Renal cortical epithelial cell (primary cell): ENCODE results near the gene SMAD3. TPM values are rescaled to one million over a fixed set of nuclear protein-coding genes. Genes with fewer than 3 reads are reported as not detected.
A peak's percentile ranks its signal among the peaks of the same experiment; 100 is the strongest.

Experiments
- DNase-seq: peaks from one replicate; pipeline ENCODE4 v3.0.0-alpha.2; 2011; ENCODE audit warnings: low read depth
- total RNA-seq: library from RNA; depleted of rRNA; stranded (reverse); fragments of >200 nt; gene quantifications from 2 replicates; pipeline ENCODE4 v1.2.3, GENCODE V29; 2014

Gene SMAD3
- total RNA-seq, 1 donor from 2014 or later: 31.4 TPM

- peak; percentile 77 for DNase-seq
Observed at GRCh38 chr15:67196672-67197363, 131.4 kb downstream of the SMAD3 start.

GRCh38 chr15:67197364-67197695 is 131.9 kb downstream of the SMAD3 start:
- DNase-seq: no peak

GRCh38 chr15:67198157-67198754 is 132.9 kb downstream of the SMAD3 start:
- no peak for DNase-seq

GRCh38 chr15:67199391-67199790 is 134.0 kb downstream of the SMAD3 start:
- DNase-seq: no peak

GRCh38 chr15:67199881-67200763 is 134.7 kb downstream of the SMAD3 start:
- peak; percentile 40 for DNase-seq

- DNase-seq: peak; percentile 84
Observed at GRCh38 chr15:67201136-67201535, 135.7 kb downstream of the SMAD3 start.

GRCh38 chr15:67202091-67202490 is 136.7 kb downstream of the SMAD3 start:
- no peak for DNase-seq

- DNase-seq: no peak
Observed at GRCh38 chr15:67202991-67203390, 137.6 kb downstream of the SMAD3 start.

GRCh38 chr15:67207555-67208207 is 142.3 kb downstream of the SMAD3 start:
- DNase-seq: no peak

- no peak for DNase-seq
Observed at GRCh38 chr15:67208396-67208795, 143.0 kb downstream of the SMAD3 start.

- DNase-seq: no peak
Observed at GRCh38 chr15:67210555-67211168, 145.3 kb downstream of the SMAD3 start.

- no peak for DNase-seq
Observed at GRCh38 chr15:67212684-67213367, 147.4 kb downstream of the SMAD3 start.

- no peak for DNase-seq
Observed at GRCh38 chr15:67215102-67215501, 149.7 kb downstream of the SMAD3 start.

- no peak for DNase-seq
Observed at GRCh38 chr15:67216859-67217258, 151.5 kb downstream of the SMAD3 start.

GRCh38 chr15:67218428-67218827 is 153.0 kb downstream of the SMAD3 start:
- no peak for DNase-seq

GRCh38 chr15:67219288-67219687 is 153.9 kb downstream of the SMAD3 start:
- DNase-seq: no peak

- DNase-seq: no peak
Observed at GRCh38 chr15:67224889-67225288, 159.5 kb downstream of the SMAD3 start.

GRCh38 chr15:67225336-67225735 is 159.9 kb downstream of the SMAD3 start:
- DNase-seq: peak; percentile 13

- DNase-seq: no peak
Observed at GRCh38 chr15:67227431-67227830, 162.0 kb downstream of the SMAD3 start.

- no peak for DNase-seq
Observed at GRCh38 chr15:67227846-67228245, 162.4 kb downstream of the SMAD3 start.

GRCh38 chr15:67228286-67228685 is 162.9 kb downstream of the SMAD3 start:
- DNase-seq: no peak
